Calu3 (cell line): ENCODE results near the gene SIVA1. TPM values are rescaled to one million over a fixed set of nuclear protein-coding genes. Genes with fewer than 3 reads are reported as not detected.

Experiments
- BruUV-seq: library from RNA; stranded (reverse); fragments of 400-500 nt; replicated peaks from 2 replicates; lab custom pipeline; 2021; lab: Mats Ljungman, UMichigan
- CTCF ChIA-PET: fragments of 300-600 bp; sonication (Branson Sonifier 250); formaldehyde crosslinking; loops from one replicate; lab custom pipeline; 2022; ENCODE audit warnings: antibody characterized with exemption; lab: Charles Lee
- DNase-seq: peaks from one replicate; pipeline ENCODE4 v3.0.0; 2022
- H3K27ac Mint-ChIP-seq: one replicate; pipeline ENCODE4 v1.8.0; 2022; ENCODE audit warnings: mixed read lengths; ENCODE audit not compliant: unreplicated experiment
- H3K27me3 Mint-ChIP-seq: one replicate; pipeline ENCODE4 v1.8.0; 2022; ENCODE audit warnings: mixed read lengths; ENCODE audit not compliant: unreplicated experiment
- H3K36me3 Mint-ChIP-seq: one replicate; pipeline ENCODE4 v1.8.0; 2022; ENCODE audit warnings: mild to moderate bottlenecking, moderate library complexity, mixed read lengths; ENCODE audit not compliant: insufficient read depth, unreplicated experiment
- H3K4me1 Mint-ChIP-seq: one replicate; pipeline ENCODE4 v1.8.0; 2022; ENCODE audit warnings: mild to moderate bottlenecking, low read depth, mixed read lengths; ENCODE audit not compliant: unreplicated experiment
- H3K4me3 Mint-ChIP-seq: one replicate; pipeline ENCODE4 v1.8.0; 2022; ENCODE audit warnings: mild to moderate bottlenecking, low read depth, moderate library complexity, mixed read lengths; ENCODE audit not compliant: unreplicated experiment
- H3K9me3 Mint-ChIP-seq: one replicate; pipeline ENCODE4 v1.8.0; 2022; ENCODE audit warnings: low read depth, mixed read lengths; ENCODE audit not compliant: unreplicated experiment
- intact Hi-C: fragments of 100-400 bp; cut with micrococcal nuclease; formaldehyde crosslinking; loops from one replicate; pipeline ENCODE4 v1.10.0; 2022; ENCODE audit not compliant: unreplicated experiment
- total RNA-seq: library from RNA; stranded (reverse); gene quantifications from 2 replicates; pipeline ENCODE4 v1.2.3, GENCODE V29; 2022
- TF ChIP-seq, protein P1 (sequence below): fragments of 200-600 bp; IDR thresholded peaks from one replicate; pipeline ENCODE4 v1.8.0; 2022; ENCODE audit warnings: antibody characterized with exemption; ENCODE audit not compliant: unreplicated experiment

SIVA1 gene
- total RNA-seq, 1 experiment from 2014 or later: 72.3 TPM

DNA sequence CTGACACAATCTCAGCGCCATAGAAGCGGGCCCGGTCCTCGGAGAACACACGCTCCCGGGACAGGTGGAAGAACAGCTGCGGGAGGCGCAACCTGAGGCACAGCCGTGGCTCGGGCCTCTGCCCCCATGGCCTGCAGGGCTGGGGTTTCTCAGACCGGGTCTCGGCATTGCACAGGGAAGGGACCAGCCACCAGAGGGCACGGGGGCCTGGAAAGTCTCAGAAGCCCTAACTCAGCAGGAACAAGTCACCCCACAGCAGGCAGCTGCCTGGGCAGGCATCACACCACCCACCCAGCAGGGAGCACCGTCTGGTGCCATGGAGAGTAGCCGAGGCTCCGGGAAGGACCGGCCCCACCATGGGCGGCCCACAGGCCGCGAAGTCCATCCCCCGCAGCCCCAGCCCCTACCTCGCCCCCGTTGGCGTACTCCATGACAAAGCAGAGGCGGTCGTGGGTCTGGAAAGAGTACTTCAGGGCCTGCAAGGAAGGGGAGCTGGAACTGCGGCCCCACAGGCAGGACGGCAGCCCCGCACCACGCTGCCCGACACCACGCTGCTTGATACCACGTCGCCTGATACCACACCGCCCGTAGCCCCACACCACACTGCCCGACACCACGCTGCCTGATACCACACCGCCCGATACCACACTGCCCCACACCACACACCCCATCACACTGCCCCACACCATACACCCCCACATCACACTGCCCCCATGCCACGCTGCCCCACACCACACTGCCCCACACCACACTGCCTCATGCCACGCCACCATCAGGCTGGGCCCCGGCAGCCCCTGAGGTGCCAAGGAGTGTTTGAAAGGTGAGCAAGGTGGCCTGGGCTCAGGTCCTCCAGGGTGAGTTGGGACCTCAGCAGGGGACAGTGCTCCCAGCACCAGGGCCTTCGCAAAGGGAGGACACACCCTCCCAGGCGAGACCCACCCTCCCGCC, 20.8 kb downstream of the SIVA1 start:
- Mint-ChIP-seq H3K27me3 (no peaks in the 10 kb centered on the region), H3K36me3 (peaks cover 40% of the 10 kb centered on the region), H3K4me3 (no peak overlapping the region), H3K27ac (no peak overlapping the region), H3K9me3 (no peaks in the 10 kb centered on the region), H3K4me1 (no peaks in the 10 kb centered on the region)
- TF ChIP-seq, protein P1, sequence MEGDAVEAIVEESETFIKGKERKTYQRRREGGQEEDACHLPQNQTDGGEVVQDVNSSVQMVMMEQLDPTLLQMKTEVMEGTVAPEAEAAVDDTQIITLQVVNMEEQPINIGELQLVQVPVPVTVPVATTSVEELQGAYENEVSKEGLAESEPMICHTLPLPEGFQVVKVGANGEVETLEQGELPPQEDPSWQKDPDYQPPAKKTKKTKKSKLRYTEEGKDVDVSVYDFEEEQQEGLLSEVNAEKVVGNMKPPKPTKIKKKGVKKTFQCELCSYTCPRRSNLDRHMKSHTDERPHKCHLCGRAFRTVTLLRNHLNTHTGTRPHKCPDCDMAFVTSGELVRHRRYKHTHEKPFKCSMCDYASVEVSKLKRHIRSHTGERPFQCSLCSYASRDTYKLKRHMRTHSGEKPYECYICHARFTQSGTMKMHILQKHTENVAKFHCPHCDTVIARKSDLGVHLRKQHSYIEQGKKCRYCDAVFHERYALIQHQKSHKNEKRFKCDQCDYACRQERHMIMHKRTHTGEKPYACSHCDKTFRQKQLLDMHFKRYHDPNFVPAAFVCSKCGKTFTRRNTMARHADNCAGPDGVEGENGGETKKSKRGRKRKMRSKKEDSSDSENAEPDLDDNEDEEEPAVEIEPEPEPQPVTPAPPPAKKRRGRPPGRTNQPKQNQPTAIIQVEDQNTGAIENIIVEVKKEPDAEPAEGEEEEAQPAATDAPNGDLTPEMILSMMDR: no peak
- CTCF ChIA-PET: no interaction called here
- BruUV-seq: no TSS peak
- intact Hi-C loops: no loop called here
- no peak for DNase-seq

DNA sequence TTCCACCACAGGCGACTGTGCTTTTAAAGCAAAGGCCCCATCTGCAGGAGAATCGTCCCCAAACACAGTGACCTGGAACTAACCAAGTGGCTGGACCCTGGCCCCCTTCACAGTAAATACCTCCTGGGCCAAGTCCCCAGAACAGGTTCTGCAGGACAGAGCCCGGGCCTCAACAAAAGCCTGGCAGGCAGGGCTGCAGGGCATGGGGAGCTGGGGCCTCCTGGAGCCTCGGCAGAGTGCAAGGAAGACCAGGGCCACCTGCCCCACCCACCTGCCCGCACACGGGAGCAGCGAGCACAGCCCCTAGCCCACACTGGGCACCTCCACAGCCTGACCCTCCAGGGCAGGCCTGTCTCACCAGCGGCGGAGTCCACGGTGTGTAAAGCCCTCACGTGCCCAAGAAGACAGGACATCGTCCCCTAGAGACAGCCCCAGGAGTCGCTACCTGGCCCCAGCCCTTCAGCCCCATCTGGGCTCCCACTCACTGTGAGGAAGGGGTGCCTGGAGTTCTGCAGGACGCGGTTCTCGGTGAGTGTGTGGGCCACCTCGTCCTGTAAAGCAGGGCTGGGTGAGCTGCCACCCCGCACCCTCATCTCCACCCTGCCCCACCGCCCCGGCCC, 21.6 kb downstream of the SIVA1 start:
- Mint-ChIP-seq H3K36me3 (peaks cover 40% of the 10 kb centered on the region), H3K27me3 (no peaks in the 10 kb centered on the region), H3K4me1 (no peaks in the 10 kb centered on the region), H3K4me3 (no peak overlapping the region), H3K27ac (no peak overlapping the region), H3K9me3 (no peaks in the 10 kb centered on the region)
- CTCF ChIA-PET: no interaction called here
- TF ChIP-seq, protein P1: no peak
- no peak for DNase-seq
- BruUV-seq: no TSS peak
- intact Hi-C loops: no loop called here

DNA sequence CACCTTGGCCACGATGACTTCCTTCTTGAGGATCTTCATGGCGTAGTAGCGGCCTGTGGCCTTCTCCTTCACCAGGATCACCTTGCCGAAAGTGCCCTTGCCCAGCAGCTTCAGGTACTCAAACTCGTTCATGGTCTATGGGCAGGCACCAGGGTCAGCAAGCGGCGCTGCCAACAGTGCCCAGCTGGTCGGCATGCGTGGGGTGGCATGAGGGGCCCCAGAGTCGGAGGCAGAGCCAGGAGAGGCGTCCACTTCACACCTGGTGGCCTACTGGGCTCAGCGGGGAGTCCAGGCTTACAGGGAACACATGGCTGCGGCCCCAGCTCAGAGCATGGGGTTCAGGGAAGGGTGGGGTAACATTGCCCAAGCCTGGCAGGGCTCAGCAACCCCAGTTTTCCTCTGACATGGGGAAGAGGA, 22.1 kb downstream of the SIVA1 start:
- intact Hi-C loops: no loop called here
- Mint-ChIP-seq H3K36me3 (peaks cover 37% of the 10 kb centered on the region), H3K27me3 (no peaks in the 10 kb centered on the region), H3K4me3 (no peak overlapping the region), H3K9me3 (no peaks in the 10 kb centered on the region), H3K27ac (no peak overlapping the region), H3K4me1 (no peaks in the 10 kb centered on the region)
- DNase-seq: no peak
- BruUV-seq: no TSS peak
- CTCF ChIA-PET: no interaction called here
- TF ChIP-seq, protein P1: no peak

DNA sequence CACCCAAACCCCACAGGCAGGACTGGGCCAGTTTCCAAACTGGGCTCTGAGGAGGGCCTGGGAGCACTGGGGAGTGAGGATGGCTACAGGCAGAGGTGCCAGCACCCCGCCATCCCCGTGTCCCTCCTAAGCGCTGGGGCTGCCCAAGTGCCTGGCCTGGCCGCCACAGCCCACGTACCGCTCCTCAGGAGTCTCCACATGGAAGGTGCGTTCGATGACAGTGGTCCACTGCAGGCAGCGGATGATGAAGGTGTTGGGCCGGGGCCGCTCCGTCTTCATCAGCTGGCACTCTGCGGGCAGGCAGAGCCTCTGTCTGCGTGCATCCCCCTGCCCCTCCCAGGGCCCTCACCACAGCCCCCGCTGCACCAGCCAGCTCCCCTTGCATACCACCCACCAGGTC, 23.5 kb downstream of the SIVA1 start:
- H3K9me3 Mint-ChIP-seq: no peaks in the 10 kb centered on the region

More for the DNA sequence above, 23.5 kb downstream of the SIVA1 start:
- H3K4me3 Mint-ChIP-seq: no peak overlapping the region
- peaks cover 23% of the 10 kb centered on the region for H3K36me3 Mint-ChIP-seq
- no TSS peak for BruUV-seq
- no peak for DNase-seq
- H3K27me3 Mint-ChIP-seq: no peaks in the 10 kb centered on the region
- TF ChIP-seq, protein P1: no peak
- no peaks in the 10 kb centered on the region for H3K4me1 Mint-ChIP-seq
- intact Hi-C loops: no loop called here
- CTCF ChIA-PET: interaction anchor here (0.7 kb wide), 1 partner anchor 198 kb away, joined by 8 read pairs; no protein-coding TSS in a partner anchor
- peak overlapping the region; percentile 34 for H3K27ac Mint-ChIP-seq
